Left lobe of liver (tissue), 2 donors: ENCODE measurements around the gene REXO1. TPM values are rescaled to one million over a fixed set of nuclear protein-coding genes. Genes with fewer than 3 reads are reported as not detected.
"Not testable (repeated sequence)": the region's sequence is repeated elsewhere in the genome, so short reads cannot be mapped to it uniquely, and the experiment has no call there.

Source experiments
- ATAC-seq: fragments of 200-7000 bp; cut with Tn5 transposase; one replicate; pipeline ENCODE4 v1.9.1; 2020; ENCODE audit warnings: mild to moderate bottlenecking, moderate library complexity
- DNase-seq: peaks from one replicate; pipeline ENCODE4 v3.0.0-alpha.2; 2020; ENCODE audit warnings: low spot score
- total RNA-seq: library from RNA; stranded (reverse); gene quantifications from one replicate; pipeline ENCODE4 v1.2.1, GENCODE V29; 2021
- donor health status: DM: no; HTN: no; CAD: no; lungs with moderate emphysema.
- donor health status: DM: no; HTN: yes; CAD: no.

The REXO1 gene
- total RNA-seq, 1 donor from 2014 or later, result 19.3 TPM

DNA sequence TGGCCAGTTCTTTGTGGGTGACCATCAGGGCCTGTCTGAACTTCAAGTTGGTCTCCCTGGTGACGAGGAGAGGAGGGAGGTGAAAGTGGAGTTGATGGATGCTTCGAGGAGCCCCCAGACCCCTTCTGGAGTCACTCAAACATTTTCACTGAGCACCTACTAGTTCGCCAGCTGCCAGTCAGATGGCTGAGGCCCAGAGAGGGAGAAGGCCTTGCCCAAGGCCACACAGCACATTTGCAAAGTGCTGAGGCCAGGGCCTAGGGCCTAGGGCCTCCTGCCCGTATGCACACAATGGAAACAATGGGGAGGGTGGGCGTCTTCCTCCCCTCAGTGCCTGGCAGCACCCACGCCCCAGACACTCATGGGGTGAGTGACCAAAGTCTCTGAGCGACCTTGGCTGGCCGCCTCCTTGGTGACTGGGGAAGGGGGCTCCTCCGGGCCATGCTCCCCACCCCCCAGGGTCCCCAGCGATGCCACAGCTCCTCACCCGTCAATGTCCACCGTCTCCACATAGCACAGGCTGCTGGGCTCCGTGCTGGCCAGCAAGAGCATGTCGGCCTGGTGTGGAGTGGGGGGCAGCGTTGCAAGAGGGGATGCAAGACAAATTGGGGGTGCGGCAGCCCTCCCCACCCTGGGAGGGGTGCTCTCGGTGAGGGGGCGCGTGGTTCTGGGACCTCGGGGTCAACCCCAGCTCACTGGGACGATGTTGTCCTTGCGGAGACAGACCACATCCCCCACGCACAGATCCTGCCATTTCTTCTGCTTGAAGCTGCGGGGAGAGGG, 42.7 kb downstream of the REXO1 start:
- no peak for DNase-seq
- ATAC-seq, result no peak

DNA sequence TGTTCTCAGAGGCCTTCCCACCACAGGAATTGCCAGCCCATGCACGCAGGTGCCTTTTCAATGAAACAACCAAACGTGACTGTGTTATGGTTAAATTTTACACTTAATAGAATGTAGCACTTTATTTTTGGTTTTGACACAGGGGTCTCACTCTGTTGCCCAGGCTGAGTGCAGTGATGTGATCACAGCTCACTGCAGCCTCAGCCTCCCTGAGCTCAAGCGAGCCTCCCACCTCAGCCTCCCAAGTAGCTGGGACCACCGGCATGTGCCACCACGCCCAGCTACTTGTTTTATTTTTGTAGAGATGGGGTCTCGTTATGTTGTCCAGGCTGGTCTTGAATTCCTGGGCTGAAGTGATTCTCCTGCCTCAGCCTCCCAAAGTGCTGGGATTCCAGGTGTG, 43.4 kb downstream of the REXO1 start:
- DNase-seq (no peak), ATAC-seq (no peak)

DNA sequence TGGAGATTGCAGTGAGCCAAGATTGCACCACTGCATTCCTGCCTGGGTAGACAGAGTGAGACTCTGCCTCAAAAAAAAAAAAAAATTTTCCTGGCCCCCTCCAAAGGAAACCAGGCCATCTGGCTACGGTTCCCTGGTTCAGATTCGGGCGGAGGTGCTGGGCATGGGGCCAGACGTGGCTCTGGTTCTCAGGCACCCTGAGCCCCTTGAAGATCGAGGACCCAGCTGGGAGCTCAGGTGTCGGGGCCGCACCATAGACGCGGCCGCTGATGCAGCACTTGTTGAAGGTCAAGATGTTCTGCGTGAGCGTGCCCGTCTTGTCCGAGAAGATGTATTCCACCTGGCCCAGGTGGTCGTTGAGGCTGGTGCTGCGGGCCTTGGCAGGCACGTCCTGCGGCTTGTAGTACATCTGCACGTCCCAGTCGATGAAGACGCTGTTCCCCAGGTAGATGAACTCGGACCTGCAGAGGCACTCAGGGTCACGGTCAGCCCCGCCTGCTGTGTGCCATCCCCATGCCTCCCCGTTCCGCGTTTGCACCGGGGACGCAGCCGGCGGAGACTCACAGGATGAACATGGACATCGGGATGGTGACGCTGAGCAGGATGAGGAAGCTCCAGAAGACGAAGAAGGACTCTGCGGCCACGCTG, 48.5 kb downstream of the REXO1 start:
- ATAC-seq (no peak), DNase-seq (no peak)

DNA sequence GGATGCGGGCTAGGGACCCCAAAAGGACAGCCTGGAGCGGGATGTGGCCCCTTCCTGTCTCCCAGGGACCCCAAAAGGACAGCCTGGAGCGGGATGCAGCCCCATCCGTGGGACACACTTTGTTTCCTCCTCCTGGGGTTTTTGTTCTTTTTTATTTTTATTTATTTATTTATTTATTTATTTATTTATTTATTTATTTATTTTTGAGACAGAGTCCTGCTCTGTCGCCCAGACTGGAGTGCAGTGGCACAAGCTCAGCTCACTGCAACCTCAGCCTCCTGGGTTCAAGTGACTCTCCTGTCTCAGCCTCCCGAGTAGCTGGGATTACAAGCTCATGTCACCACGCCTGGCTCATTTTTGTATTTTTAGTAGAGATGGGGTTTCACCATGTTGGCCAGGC, 51.0 kb downstream of the REXO1 start:
- not testable (repeated sequence) for ATAC-seq

DNA sequence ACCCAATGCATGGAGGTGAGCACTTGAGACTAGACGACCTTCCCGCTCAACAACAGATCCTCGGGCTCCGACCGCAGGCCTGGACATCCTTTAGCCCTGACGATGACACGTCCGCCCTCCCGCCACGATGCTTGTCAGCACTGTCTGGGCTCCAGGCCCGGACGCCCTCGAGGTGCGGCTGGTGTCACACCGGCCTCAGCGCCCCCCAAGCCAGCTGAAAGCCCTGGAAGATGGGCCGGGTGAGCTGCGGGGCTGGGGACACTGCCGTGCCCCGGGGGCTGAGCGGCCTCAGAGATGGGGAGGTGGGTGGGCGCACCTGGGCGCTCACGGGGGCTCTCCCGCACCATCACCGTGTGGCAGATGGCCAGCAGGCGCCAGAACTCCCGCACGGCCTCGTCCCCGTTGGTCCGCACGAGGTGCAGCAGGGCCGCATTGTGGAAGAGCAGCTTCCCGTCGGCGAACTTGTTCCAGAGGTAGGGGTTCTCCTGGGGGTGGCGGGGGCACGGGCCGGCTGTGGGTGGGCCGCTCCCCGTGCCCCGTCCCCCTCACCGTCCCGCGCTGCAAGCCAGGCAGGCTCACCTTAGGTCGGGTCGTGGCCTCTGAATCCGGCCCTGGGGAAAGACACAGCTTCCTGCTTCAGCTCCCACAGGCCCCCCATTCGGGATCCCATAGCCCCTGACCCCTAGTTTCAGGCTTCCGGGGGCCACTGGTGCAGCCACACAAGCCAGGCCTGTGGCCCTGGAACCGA, 51.7 kb downstream of the REXO1 start:
- DNase-seq (no peak), ATAC-seq (no peak)

More for the DNA sequence above, 51.0 kb downstream of the REXO1 start:
- not testable (repeated sequence) for DNase-seq

DNA sequence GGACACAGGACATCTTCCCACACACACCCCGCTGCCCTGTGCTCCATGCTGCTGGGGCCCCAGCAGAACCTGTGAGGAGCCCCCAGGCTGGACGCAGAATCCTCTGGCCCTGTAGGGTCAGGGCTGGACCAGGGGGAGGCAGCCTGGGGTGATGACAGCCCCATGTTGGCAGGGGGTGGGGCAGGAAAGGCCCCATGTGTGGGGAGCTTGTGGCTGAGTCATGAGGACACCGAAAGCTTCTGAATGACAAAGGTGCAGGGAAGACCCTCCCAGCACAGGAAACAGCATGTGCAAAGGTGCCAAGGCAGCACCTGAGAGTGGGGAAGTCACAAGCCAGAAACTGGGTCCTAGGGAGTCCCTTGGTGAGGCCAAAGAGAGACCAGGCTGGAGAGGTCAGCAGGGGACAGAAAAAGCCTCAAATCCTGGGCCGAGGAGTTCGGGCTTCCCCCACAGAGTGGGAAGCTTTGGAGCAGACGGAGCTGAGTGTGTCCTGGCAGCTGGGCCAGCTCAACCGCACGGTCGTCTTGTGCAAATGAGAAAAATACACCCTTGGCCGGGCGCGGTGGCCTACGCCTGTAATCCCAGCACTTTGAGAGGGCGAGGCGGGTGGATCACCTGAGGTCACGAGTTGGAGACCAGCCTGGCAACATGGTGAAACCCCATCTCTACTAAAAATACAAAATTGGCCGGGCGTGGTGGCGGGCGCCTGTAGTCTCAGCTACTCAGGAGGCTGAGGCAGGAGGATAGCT, 53.7 kb downstream of the REXO1 start:
- DNase-seq (no peak), ATAC-seq (no peak)

DNA sequence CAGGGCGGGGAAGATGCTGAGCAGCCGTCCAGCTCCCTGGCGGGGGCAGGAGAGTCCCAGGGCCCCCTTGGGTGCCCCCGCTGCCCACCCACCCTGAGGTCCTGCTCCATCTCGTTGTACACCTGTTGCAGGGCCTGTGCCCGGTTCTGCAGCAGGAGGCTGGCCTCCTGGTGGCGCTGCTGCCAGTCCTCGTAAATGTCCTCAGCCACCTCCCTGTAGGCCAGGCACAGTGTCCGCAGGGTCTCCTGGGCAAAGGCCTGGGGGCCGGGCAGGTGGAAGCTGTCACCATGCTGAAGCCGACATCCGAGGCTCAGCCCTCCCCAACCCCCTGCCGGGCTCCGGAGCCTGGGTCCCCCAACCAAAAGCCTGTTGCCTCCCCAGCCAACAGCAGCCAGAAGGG, 56.4 kb downstream of the REXO1 start:
- DNase-seq (no peak), ATAC-seq (no peak)

DNA sequence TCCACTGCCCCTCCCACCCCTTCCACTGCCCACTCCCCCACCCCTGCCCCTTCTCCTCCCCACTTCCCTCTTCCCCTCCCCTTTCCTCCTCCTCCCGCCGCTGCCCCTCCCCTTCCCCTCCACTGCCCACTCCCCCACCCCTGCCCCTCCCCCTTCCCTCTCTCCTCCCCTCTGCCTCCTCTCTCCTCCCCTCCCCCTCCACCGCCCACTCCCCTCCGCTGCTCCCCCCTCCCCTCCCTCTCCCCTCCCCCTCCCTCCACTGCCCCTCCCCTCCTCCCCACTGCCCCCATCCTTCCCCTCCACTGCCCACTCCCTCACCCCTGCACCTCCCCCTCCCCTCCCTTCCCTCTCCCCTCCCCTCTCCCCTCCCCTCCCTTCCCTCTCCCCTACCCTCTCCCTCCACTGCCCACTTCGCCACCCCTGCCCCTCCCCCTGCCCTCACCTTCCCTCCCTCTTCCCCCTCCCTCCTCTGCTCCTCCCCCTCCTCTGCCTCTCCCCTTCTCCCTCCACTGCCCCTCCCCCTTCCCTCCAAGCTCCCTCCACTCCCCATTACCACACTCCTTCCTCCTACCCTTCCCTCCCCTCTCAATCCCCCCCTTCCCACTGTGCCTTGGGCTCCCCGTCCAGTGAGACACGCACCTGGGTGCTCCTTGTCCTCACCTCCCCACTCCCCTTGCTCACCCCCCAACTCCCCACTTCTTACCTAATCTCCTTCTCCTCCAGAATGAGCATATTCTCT, 58.1 kb downstream of the REXO1 start:
- no peak for DNase-seq
- no peak for ATAC-seq

DNA sequence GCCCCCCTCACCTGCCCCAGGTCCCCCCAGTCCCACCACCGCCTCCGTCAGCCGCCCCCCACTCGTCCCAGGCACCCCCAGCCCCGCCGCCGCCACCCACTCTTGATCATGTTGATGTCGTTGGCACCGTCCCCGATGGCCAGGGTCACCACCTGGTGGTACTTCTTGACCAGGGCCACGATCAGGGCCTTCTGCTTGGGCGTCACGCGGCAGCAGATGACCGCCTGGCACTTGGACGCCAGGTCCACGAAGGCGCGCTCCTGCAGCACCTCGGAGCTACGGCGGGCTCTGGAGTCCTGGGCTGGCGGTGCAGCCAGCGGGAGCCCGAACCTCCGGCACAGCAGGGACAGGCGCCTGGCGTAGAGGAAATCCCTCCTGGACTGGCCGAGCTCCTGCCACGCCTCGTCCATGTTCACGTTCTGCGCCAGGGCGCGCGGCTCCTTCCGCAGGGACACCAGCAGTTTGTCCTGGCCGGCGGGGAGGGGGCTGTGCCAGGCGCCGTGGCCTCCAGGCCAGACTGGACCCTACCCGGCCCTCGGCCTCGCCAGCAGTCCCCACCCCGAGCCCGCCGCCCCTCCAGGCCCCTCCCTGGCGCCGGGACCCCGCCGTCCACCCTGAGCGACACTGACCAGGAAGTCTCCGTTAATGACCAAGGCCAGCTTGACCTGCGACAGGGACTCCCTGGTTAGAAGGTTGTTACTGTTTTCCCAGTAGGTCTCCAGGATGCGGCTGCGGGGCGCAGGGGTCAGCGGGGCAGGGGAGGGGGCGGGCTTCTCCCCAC, 58.8 kb downstream of the REXO1 start:
- ATAC-seq (peak; percentile 41), DNase-seq (no peak)

DNA sequence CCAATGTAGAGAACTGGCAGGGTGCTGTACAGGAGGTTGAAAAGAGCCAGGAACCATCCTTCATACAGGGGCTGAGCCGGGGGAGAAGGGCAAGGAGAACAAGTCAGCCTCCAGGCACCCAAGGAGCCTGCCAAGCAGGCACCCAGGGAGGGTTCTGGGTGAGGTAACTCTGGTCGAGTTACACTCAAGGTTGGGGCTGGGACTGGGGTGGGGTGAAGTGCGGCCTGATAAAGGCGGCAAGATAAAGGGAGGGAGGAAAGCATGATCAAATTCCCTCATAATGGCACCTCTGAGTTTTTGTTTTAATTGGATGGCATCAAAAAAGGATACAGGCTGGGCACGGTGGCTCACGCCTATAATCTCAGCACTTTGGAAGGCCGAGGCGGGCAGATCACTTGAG, 61.2 kb downstream of the REXO1 start:
- ATAC-seq (no peak), DNase-seq (no peak)

DNA sequence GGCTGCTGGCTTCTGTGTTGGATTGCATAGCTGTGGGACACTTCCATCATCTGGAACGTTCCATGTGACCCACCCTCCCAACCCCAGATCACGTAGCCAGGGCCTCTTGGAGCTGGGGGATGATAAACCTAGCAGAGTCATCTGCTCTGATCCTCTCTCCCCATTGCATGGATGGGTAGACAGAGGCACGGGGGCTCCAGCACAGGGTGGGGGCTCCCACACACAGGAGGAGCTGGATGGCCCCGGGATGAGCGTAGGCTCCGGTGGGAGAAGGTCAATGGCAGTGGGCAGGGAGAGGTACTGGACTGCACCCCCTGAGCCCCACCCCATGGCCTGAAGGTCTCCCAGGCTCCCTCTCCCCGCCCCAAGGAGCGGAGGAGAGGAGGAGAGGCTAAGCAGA, 61.6 kb downstream of the REXO1 start:
- no peak for ATAC-seq
- no peak for DNase-seq

DNA sequence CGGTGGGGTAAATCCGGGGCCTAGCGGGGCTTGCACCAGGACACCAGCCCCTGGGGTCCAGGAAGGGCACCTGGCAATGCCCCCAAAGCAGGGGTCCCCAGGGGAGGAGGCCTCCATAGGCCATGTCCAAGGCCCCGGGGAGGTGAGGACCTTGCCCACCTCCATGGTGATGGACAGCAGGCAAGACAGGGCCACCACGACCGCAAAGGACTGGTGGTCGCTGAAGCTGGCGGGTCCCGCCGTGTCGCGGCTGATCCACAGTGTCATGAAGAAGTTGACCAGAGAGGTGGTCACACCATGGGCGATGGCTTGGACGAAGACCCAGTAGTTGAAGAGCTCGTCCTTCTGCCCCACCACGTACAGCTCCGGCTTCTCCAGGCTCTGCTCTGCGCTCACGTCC, 63.0 kb downstream of the REXO1 start:
- no peak for DNase-seq

DNA sequence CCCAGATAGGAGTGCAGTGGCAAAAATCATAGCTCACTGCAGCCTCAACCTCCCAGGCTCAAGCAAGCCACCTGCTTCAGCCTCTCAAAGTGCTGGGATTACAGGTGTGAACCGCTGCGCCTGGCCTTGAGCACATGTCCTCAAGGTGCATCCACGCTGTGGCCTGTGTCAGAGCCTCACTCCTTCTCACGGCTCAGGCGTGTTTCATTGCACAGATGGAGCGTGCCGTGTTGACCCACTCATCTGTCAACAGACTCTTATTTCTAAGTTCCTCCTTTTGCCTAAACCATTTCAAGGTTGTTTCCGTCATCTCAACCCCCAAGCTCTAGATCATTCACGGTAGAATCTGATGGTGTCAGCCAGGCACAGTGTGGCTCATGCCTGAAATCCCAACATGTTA, 64.4 kb downstream of the REXO1 start:
- ATAC-seq, result no peak
- no peak for DNase-seq

More for the DNA sequence above, 63.0 kb downstream of the REXO1 start:
- ATAC-seq, result no peak

DNA sequence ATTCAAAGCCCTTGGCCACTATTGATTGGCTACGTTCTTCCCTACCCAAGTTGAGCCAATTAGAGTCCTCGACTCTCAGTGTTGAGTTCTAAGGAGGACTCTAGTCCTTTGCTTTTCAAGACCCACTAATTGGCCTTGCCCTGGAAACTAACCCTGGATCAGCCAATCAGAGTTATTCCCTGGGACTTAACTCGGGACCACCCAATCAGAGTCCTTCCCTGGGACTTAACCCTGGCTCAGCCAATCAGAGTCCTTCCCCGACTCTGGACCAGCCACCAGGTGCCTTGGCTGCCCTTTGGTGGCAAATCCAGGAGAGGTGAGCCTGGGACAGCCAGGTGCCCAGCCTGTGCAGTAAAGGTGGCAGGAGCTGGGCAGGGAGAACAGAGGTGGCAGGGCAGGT, 64.9 kb downstream of the REXO1 start:
- DNase-seq, result no peak
- no peak for ATAC-seq

DNA sequence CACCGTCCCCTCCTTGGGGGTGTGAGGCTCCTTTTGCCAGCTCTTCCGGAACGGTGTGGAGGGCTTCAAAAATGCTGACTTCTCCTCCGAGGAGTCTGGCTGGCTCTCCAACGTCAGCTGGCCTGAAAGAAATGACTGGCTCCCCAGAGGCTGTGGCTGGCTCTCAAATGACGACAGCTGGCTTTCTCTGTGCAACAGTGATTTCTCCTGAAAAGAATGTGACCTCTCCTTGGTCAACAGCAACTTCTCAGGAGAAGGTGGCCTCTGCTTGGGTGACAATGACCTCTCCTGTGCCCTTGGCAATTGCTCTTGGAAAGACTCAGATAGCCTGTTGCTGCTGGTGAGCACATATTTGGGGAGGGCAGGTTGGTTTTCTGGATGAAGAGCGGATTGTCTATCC, 65.8 kb downstream of the REXO1 start:
- ATAC-seq (no peak), DNase-seq (no peak)

DNA sequence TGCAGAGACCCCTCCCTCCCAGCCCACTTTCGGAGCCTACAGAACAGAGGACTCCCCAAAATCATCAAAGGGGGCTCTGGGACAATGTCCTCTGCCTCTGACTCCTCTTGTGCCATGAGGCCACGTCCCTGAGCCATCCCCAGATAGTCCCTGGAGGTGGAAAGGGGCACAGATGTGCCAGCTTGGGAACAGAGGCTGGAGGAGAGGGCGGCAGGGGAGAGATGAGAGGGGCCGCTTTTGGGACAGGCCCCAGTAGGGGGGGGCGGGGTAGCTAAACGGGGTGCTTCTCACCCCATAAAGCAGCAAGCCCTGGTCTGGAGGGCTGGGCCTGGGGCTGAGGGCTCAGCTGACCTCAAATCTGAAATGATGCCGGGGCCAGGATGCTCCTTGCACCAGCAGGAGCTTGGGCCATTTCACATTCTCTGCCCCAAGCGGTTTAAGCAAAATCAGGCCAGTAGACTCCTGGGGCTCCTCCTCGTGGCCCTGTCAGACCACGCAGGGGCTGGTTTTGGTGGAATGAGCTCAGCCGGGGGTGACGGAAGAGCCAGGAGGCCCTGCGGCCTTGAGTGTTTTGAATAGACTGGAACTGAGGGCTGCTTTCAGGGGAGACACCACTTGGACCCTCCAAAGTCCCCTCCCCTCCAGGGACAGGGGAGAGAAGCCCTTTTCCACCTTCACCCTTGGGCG, 67.9 kb downstream of the REXO1 start:
- DNase-seq (no peak), ATAC-seq (no peak)

DNA sequence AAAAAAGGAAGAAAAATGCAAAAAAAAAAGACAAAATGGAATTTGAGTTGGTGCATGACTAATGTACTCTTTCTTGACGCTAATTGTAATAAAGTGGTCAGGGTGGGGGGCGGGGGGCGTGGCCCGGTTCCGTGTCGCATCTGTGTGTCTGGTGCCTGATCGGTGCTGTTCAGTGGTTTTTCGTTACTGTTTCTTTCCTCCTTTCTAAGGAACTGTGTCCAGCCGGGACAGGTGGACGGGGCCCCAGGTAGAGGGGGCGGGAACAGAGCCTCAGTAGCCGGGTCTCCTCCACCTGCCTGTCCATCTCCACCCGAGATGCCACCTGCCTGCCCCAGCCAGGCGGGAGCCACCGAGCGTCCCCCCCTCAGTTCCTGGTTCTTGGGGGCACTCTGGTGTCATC, 68.7 kb downstream of the REXO1 start:
- DNase-seq, result no peak
- ATAC-seq, result no peak

DNA sequence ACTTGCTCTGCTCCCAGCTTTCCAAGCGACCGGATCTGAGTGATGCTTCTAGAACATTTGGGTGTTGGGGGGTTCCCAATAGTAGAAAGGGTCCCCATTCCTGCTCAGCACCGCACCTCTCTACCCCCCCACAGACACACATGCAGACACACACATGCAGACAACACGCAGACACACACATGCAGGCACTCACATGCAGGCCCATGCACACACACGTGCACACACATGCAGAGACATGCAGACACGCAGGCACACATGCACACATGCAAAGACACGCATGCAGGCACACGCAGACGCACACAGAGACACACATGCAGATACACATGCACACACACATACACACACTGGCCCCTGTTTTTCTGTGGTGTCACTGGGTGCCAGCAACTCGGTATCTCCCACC, 71.1 kb downstream of the REXO1 start:
- DNase-seq, result no peak

DNA sequence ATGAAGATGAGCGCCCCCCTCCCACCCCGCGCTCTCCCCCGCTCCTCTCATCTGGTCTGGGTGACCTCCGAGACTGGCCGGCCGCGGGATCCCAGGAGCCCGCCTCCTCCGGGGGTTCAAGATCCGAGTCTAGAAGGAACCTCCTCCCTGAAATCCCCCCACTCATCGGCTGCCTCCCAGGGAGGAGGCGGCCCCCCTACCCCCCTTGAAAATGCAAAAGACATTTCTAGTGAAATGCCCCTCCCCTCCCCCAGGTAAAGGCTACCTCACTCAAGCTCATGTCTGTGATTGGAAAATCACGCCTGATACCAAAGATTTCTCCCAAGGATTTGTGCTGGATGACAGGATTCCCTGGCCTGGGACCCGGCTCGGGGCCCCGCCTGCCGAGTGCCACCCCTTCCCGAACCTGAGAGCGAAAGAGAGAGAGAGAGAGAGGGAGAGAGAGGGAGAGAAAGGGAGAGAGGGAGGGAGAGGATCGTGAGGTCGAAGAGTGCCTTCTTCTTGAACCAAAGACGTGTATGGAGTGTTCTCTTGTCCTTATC, 71.6 kb downstream of the REXO1 start:
- no peak for DNase-seq
- no peak for ATAC-seq

More for the DNA sequence above, 71.1 kb downstream of the REXO1 start:
- no peak for ATAC-seq
